Coronary artery (tissue), 2 donors: Measurements from ENCODE around the gene PSMC3.

ENCODE experiments used
- DNase-seq: peaks from one replicate; pipeline ENCODE4 v3.0.0-alpha.2; 2017; ENCODE audit warnings: low spot score
- H3K27ac ChIP-seq, 2 donors: fragments of 200-600 bp; sonication (generic); one replicate each; pipeline ENCODE4 v1.5.1; 2016 to 2019
- H3K4me3 ChIP-seq: fragments of 200-600 bp; sonication (generic); 2 replicates; pipeline ENCODE4 v1.5.1; 2016; ENCODE audit warnings: mild to moderate bottlenecking, moderate library complexity
- CTCF ChIP-seq: fragments of 200-600 bp; sonication (generic); IDR thresholded peaks from one replicate; pipeline ENCODE4 v1.5.1; 2019; ENCODE audit warnings: antibody characterized with exemption

PSMC3 gene

GRCh38 chr11:47399860-47400767 lies 26.1 kb downstream of the PSMC3 start:
- no peak for DNase-seq
- Histone ChIP-seq H3K4me3 (peak overlapping the region; percentile 71), H3K27ac (peak overlapping the region; percentile 79)
- no peak for TF ChIP-seq CTCF

GRCh38 chr11:47398551-47398950 lies 27.7 kb downstream of the PSMC3 start:
- Histone ChIP-seq H3K4me3 (no peak overlapping the region), H3K27ac (no peak overlapping the region)
- TF ChIP-seq CTCF = no peak
- no peak for DNase-seq

- no peak for TF ChIP-seq CTCF
Observed at GRCh38 chr11:47398011-47398410, 28.2 kb downstream of the PSMC3 start.

GRCh38 chr11:47396049-47396320 lies 30.3 kb downstream of the PSMC3 start:
- DNase-seq = no peak
- H3K4me3 ChIP-seq = no peak overlapping the region
- TF ChIP-seq CTCF = no peak
- H3K27ac ChIP-seq = peak overlapping the region in 1 of 2 donors; percentile 93

More at GRCh38 chr11:47398011-47398410, 28.2 kb downstream of the PSMC3 start:
- DNase-seq = no peak
- H3K27ac ChIP-seq = no peak overlapping the region
- no peak overlapping the region for H3K4me3 ChIP-seq

GRCh38 chr11:47395223-47396048 lies 30.8 kb downstream of the PSMC3 start:
- peak overlapping the region; percentile 72 to 93 for H3K27ac ChIP-seq
- H3K4me3 ChIP-seq = peak overlapping the region; percentile 40
- no peak for DNase-seq
- TF ChIP-seq CTCF = no peak

- no peak for DNase-seq
- Histone ChIP-seq H3K27ac (peak overlapping the region; percentile 72 to 93), H3K4me3 (peak overlapping the region; percentile 40)
- no peak for TF ChIP-seq CTCF
Observed at GRCh38 chr11:47394322-47395222, 31.7 kb downstream of the PSMC3 start.
